GM12878 (cell line): Measurements from ENCODE around the gene LAMC3. TPM values are rescaled to one million over a fixed set of nuclear protein-coding genes. Genes with fewer than 3 reads are reported as not detected.

Experiments used
- ATAC-seq: fragments of 200-7000 bp; cut with Tn5 transposase; 3 replicates; pipeline ENCODE4 v1.9.1; 2020; ENCODE audit warnings: mild to moderate bottlenecking, moderate library complexity
- BruUV-seq: library from RNA; stranded (reverse); fragments of 400-500 nt; replicated peaks from 2 replicates; lab custom pipeline; 2021; lab: Mats Ljungman, UMichigan
- CTCF ChIA-PET: fragments of 300-600 bp; sonication (Branson Sonifier 250); formaldehyde crosslinking; extraction: SDS; loops from one replicate; lab custom pipeline; 2021; ENCODE audit warnings: inconsistent platforms; lab: Yijun Ruan, JAX
- POLR2A ChIA-PET: fragments of 350-600 bp; formaldehyde crosslinking; extraction: SDS; loops from one replicate; lab custom pipeline; 2021; ENCODE audit warnings: inconsistent platforms; lab: Charles Lee
- RAD21 ChIA-PET: fragments of 300-600 bp; sonication (Branson Sonifier 250); formaldehyde crosslinking; loops from one replicate; lab custom pipeline; 2023; ENCODE audit warnings: antibody characterized with exemption; ENCODE audit not compliant: unreplicated experiment; lab: Charles Lee
- SMC1A ChIA-PET: fragments of 300-600 bp; sonication (Branson Sonifier 250); formaldehyde crosslinking; loops from one replicate; lab custom pipeline; 2023; ENCODE audit not compliant: unreplicated experiment, uncharacterized antibody; lab: Charles Lee
- DNase-seq: peaks from one replicate; pipeline ENCODE4 v3.0.0-alpha.2; 2011; ENCODE audit warnings: low read depth, low spot score
- FAIRE-seq: peaks from 3 replicates; lab custom pipeline; 2011; peaks lifted over from hg19 to GRCh38; lab: Jason Lieb, UNC
- H2AFZ ChIP-seq: 2 replicates; pipeline ENCODE4 v1.6.0; 2011; ENCODE audit warnings: low read depth, low read length, control low read depth; ENCODE audit not compliant: control insufficient read depth
- H3K27ac ChIP-seq: 2 replicates; pipeline ENCODE4 v1.5.1; 2011; ENCODE audit warnings: control low read depth; ENCODE audit not compliant: control insufficient read depth, insufficient read depth
- H3K27me3 ChIP-seq, 2 experiments: replicated peaks in 1 of 2; 2 replicates each; pipeline versions ENCODE4 v1.6.0 to v1.6.1; 2011; ENCODE audit warnings: low read length in 1 of 2; ENCODE audit not compliant: control insufficient read depth in 2 of 2, insufficient read depth in 2 of 2
- H3K36me3 ChIP-seq, 2 experiments: 2 replicates each; pipeline ENCODE4 v1.5.1; 2011; ENCODE audit warnings: low read length in 1 of 2; ENCODE audit not compliant: control insufficient read depth in 2 of 2, insufficient read depth in 2 of 2
- H3K4me1 ChIP-seq: 2 replicates; pipeline ENCODE4 v1.6.1; 2011; ENCODE audit warnings: mild to moderate bottlenecking, low read length, moderate library complexity, mixed read lengths; ENCODE audit not compliant: control insufficient read depth, insufficient read depth
- H3K4me2 ChIP-seq: 2 replicates; pipeline ENCODE4 v1.6.0; 2011; ENCODE audit warnings: control low read depth; ENCODE audit not compliant: control insufficient read depth, insufficient read depth
- H3K4me3 ChIP-seq: fragments of 200-600 bp; sonication (generic); 2 replicates; pipeline ENCODE4 v1.5.1; 2016
- H3K79me2 ChIP-seq: 2 replicates; pipeline ENCODE4 v1.6.0; 2011; ENCODE audit warnings: low read length; ENCODE audit not compliant: control insufficient read depth, insufficient read depth
- H3K9ac ChIP-seq: 2 replicates; pipeline ENCODE4 v1.8.0; 2011; ENCODE audit warnings: low read length, control low read depth, mixed read lengths; ENCODE audit not compliant: control insufficient read depth, insufficient read depth
- H3K9me3 ChIP-seq: replicated peaks from 3 replicates; pipeline ENCODE4 v1.5.1; 2011; ENCODE audit warnings: mild to moderate bottlenecking, low read length; ENCODE audit not compliant: control insufficient read depth, insufficient read depth
- H4K20me1 ChIP-seq: 2 replicates; pipeline ENCODE4 v1.6.0; 2011; ENCODE audit not compliant: control insufficient read depth, insufficient read depth
- EGR1 ChIP-seq, 2 experiments: IDR thresholded peaks; 1 replicate in 1 of 2; 2 replicates in 1 of 2; pipeline ENCODE4 v1.6.1; 2011 to 2012; ENCODE audit warnings: low read depth in 2 of 2, low read length in 2 of 2, borderline replicate concordance in 1 of 2, mild to moderate bottlenecking in 1 of 2, moderate library complexity in 1 of 2
- ESRRA ChIP-seq: IDR thresholded peaks from 2 replicates; pipeline ENCODE4 v1.6.1; 2012; ENCODE audit warnings: mild to moderate bottlenecking, low read length, improper control_type of control experiment
- IKZF2 ChIP-seq, 2 experiments: fragments of 450-650 bp; IDR thresholded peaks; 2 replicates each; pipeline ENCODE4 v1.6.1; 2017; ENCODE audit warnings: mild to moderate bottlenecking in 2 of 2, moderate library complexity in 2 of 2
- JUNB ChIP-seq: IDR thresholded peaks from 2 replicates; pipeline ENCODE4 v1.6.1; 2016; ENCODE audit warnings: antibody characterized with exemption, mild to moderate bottlenecking
- LARP7 ChIP-seq: fragments of 450-650 bp; IDR thresholded peaks from 2 replicates; pipeline ENCODE4 v1.6.1; 2017; ENCODE audit warnings: mild to moderate bottlenecking
- PRDM15 ChIP-seq: fragments of 450-650 bp; formaldehyde crosslinking; IDR thresholded peaks from 2 replicates; pipeline ENCODE4 v1.4.0; 2020; ENCODE audit warnings: mild to moderate bottlenecking, moderate library complexity
- RAD51 ChIP-seq: fragments of 450-650 bp; IDR thresholded peaks from 2 replicates; pipeline ENCODE4 v1.6.1; 2016; ENCODE audit warnings: moderate library complexity, mild to moderate bottlenecking, inconsistent platforms
- SMAD5 ChIP-seq: IDR thresholded peaks from 2 replicates; pipeline ENCODE4 v1.6.1; 2016; ENCODE audit warnings: antibody characterized with exemption, low read depth
- WGBS: methylation state at CpG from one replicate; pipeline ENCODE4 v1.1.6; 2016; ENCODE audit warnings: low lambda C conversion rate; ENCODE audit not compliant: insufficient replicate concordance, insufficient coverage; ENCODE audit errors: missing lambda C conversion rate; 5-methylcytosine and 5-hydroxymethylcytosine counted together
- in situ Hi-C: fragments of 300-500 bp; cut with MboI; formaldehyde crosslinking; loops from 9 replicates; pipeline ENCODE4 v1.14.3; 2018; ENCODE audit warnings: mixed read lengths
- intact Hi-C: fragments of 100-400 bp; cut with micrococcal nuclease; formaldehyde crosslinking; loops from one replicate; pipeline ENCODE4 v1.14.2; 2022; ENCODE audit not compliant: unreplicated experiment
- polyA plus RNA-seq, 11 experiments: library from polyadenylated mRNA; depleted of rRNA in 4 of 11; unstranded in 6 of 11; stranded (reverse) in 5 of 11; fragments of >200 nt; fragmentation: Nextera tagmentation in 4 of 11; fragmentation: Illumina TruSeq in 1 of 11; extraction: Ambion mirVana in 4 of 11; extraction: Trizol in 1 of 11; gene quantifications; 1 replicate in 1 of 11; 2 replicates in 10 of 11; pipeline versions ENCODE4 v1.2.1 to v1.2.3, GENCODE V29; 2011 to 2016; ENCODE audit warnings: inconsistent platforms in 2 of 11, missing spikeins in 2 of 11, low read depth in 1 of 11
- total RNA-seq, 4 experiments: library from RNA; depleted of rRNA in 3 of 4; stranded (reverse); fragments of >200 nt in 3 of 4; fragmentation: Illumina TruSeq in 1 of 4; extraction: Trizol in 1 of 4; gene quantifications; 2 replicates each; pipeline versions ENCODE4 v1.2.1 to v1.2.3, GENCODE V29; 2013 to 2021

Gene LAMC3
- total and polyA plus RNA-seq, 10 of the 15 experiments (the other 5 are each of a cell fraction or from before 2014, with no cell fraction given), result under 0.01 to 0.08 TPM; not detected in 8

- in situ Hi-C loops, result no loop called here
- no peak for ATAC-seq
- H3K79me2 ChIP-seq, result no peaks in the 10 kb centered on the region
- H3K4me3 ChIP-seq, result no peak overlapping the region
- ChIA-PET POLR2A (interaction anchor here (0.5 kb wide), 1 partner anchor 143 kb away, joined by 4 read pairs; no protein-coding TSS in a partner anchor), SMC1A (no interaction called here), RAD21 (no interaction called here), CTCF (no interaction called here)
- no peak overlapping the region for H2AFZ ChIP-seq
- H4K20me1 ChIP-seq, result no peaks in the 10 kb centered on the region
- H3K4me2 ChIP-seq, result no peak overlapping the region
- TF ChIP-seq PRDM15 (CRISPR knock-in tag), result no peak
- TF ChIP-seq EGR1 (IDR thresholded peaks at IDR 0.05; ENCODE audit: borderline replicate concordance in 1 of 2, low read depth in 2 of 2, low read length in 2 of 2), result no peak
- no peak for TF ChIP-seq RAD51
- TF ChIP-seq IKZF2 (IDR thresholded peaks at IDR 0.05), result no peak
- TF ChIP-seq ESRRA, result no peak
- no peak for TF ChIP-seq SMAD5
- TF ChIP-seq JUNB, result no peak
- TF ChIP-seq LARP7, result no peak
- H3K4me1 ChIP-seq, result no peaks in the 10 kb centered on the region
- no peak for FAIRE-seq
- 59% methylated on average over 22 of the region's 22 CpGs for WGBS
- no peak for DNase-seq
- peaks cover 2% of the 10 kb centered on the region; the same call in 2 of the 3 replicates for H3K9me3 ChIP-seq
- intact Hi-C loops, result no loop called here
- no peak overlapping the region for H3K9ac ChIP-seq
- H3K36me3 ChIP-seq, result no peaks in the 10 kb centered on the region
- no peaks in the 10 kb centered on the region for H3K27me3 ChIP-seq
- no peak overlapping the region for H3K27ac ChIP-seq
- BruUV-seq, result no TSS peak
These were observed 46.3 kb upstream of the LAMC3 start for GRCh38 chr9:130962418-130963316.
